ENCODE measurements around the gene MYH3. TPM values are rescaled to one million over a fixed set of nuclear protein-coding genes. Genes with fewer than 3 reads are reported as not detected.

The MYH3 gene
- polyA plus RNA-seq, 1 donor (not counting 4 experiments of a cell fraction or from before 2014, with no cell fraction given): 0.83 TPM

- TF ChIP-seq EZH2 (IDR thresholded peaks at IDR 0.05; ENCODE audit: low read length) (no peak), CTCF (optimal IDR thresholded peaks at IDR 0.05 in 1 of 3, IDR thresholded peaks at IDR 0.05 in 1 of 3, conservative IDR thresholded peaks at IDR 0.05 in 1 of 3; ENCODE audit: extremely low read depth in 1 of 3, insufficient read depth in 2 of 3, low read length in 3 of 3) (no peak)
- Histone ChIP-seq H3K79me2 (ENCODE audit: control insufficient read depth, insufficient read depth, low read length) (no peaks in the 10 kb centered on the region), H3K4me2 (ENCODE audit: control insufficient read depth, extremely low read depth, insufficient read depth, low read depth, low read length) (no peak overlapping the region), H3K27me3 (ENCODE audit: control insufficient read depth, extremely low read depth, insufficient read depth, low read length) (no peaks in the 10 kb centered on the region), H4K20me1 (ENCODE audit: control insufficient read depth, extremely low read depth, insufficient read depth, low read length) (no peaks in the 10 kb centered on the region), H3K27ac (ENCODE audit: control insufficient read depth, insufficient read depth, low read length) (no peak overlapping the region), H3K9me1 (ENCODE audit: control insufficient read depth, extremely low read depth, insufficient read depth, low read length) (no peaks in the 10 kb centered on the region), H2AFZ (ENCODE audit: control insufficient read depth, low read length) (no peak overlapping the region), H3K36me3 (ENCODE audit: control insufficient read depth in 2 of 2, extremely low read depth in 1 of 2, insufficient read depth in 2 of 2, low read length in 2 of 2) (no peaks in the 10 kb centered on the region), H3K9me3 (ENCODE audit: control insufficient read depth, low read depth, low read length) (no peaks in the 10 kb centered on the region), H3K9ac (ENCODE audit: control insufficient read depth, extremely low read depth, insufficient read depth, low read length) (no peak overlapping the region), H3K4me1 (ENCODE audit: control insufficient read depth, extremely low read depth, insufficient read depth, low read length) (no peaks in the 10 kb centered on the region), H3K4me3 (ENCODE audit: control insufficient read depth in 2 of 3, extremely low read depth in 1 of 3, insufficient read depth in 2 of 3, low read depth in 1 of 3, low read length in 3 of 3) (no peak overlapping the region)
- DNase-seq (ENCODE audit: low read depth, low spot score) (no peak), FAIRE-seq (no peak)
- dilution Hi-C loops (cut with MboI; ENCODE audit: extremely low pct_ligation_motif_present, low sequenced_read_pairs): no loop called here
These were observed 4.0 kb downstream of the MYH3 start for GRCh38 chr17:10652984-10653659.

- TF ChIP-seq EZH2 (IDR thresholded peaks at IDR 0.05; ENCODE audit: low read length) (no peak), CTCF (optimal IDR thresholded peaks at IDR 0.05 in 1 of 3, IDR thresholded peaks at IDR 0.05 in 1 of 3, conservative IDR thresholded peaks at IDR 0.05 in 1 of 3; ENCODE audit: extremely low read depth in 1 of 3, insufficient read depth in 2 of 3, low read length in 3 of 3) (no peak)
- H3K4me2 ChIP-seq (ENCODE audit: control insufficient read depth, extremely low read depth, insufficient read depth, low read depth, low read length): no peak overlapping the region
- no peaks in the 10 kb centered on the region for H3K36me3 ChIP-seq (ENCODE audit: control insufficient read depth in 2 of 2, extremely low read depth in 1 of 2, insufficient read depth in 2 of 2, low read length in 2 of 2)
- H4K20me1 ChIP-seq (ENCODE audit: control insufficient read depth, extremely low read depth, insufficient read depth, low read length): no peaks in the 10 kb centered on the region
- no peaks in the 10 kb centered on the region for H3K4me1 ChIP-seq (ENCODE audit: control insufficient read depth, extremely low read depth, insufficient read depth, low read length)
- no peaks in the 10 kb centered on the region for H3K27me3 ChIP-seq (ENCODE audit: control insufficient read depth, extremely low read depth, insufficient read depth, low read length)
- no peak overlapping the region for H3K9ac ChIP-seq (ENCODE audit: control insufficient read depth, extremely low read depth, insufficient read depth, low read length)
- no peaks in the 10 kb centered on the region for H3K9me3 ChIP-seq (ENCODE audit: control insufficient read depth, low read depth, low read length)
- no peak overlapping the region for H2AFZ ChIP-seq (ENCODE audit: control insufficient read depth, low read length)
- H3K4me3 ChIP-seq (ENCODE audit: control insufficient read depth in 2 of 3, extremely low read depth in 1 of 3, insufficient read depth in 2 of 3, low read depth in 1 of 3, low read length in 3 of 3): no peak overlapping the region
- dilution Hi-C loops (cut with MboI; ENCODE audit: extremely low pct_ligation_motif_present, low sequenced_read_pairs): no loop called here
- FAIRE-seq: no peak
- H3K27ac ChIP-seq (ENCODE audit: control insufficient read depth, insufficient read depth, low read length): no peak overlapping the region
- H3K79me2 ChIP-seq (ENCODE audit: control insufficient read depth, insufficient read depth, low read length): no peaks in the 10 kb centered on the region
- no peak for DNase-seq (ENCODE audit: low read depth, low spot score)
- H3K9me1 ChIP-seq (ENCODE audit: control insufficient read depth, extremely low read depth, insufficient read depth, low read length): no peaks in the 10 kb centered on the region
These were observed 5.2 kb downstream of the MYH3 start for GRCh38 chr17:10651927-10652326.
